HG02885 (cell line): ENCODE measurements around the gene CTDSPL.
"Not testable (repeated sequence)": the region's sequence is repeated elsewhere in the genome, so short reads cannot be mapped to it uniquely, and the experiment has no call there.

Source experiments
- ATAC-seq: cut with Tn5 transposase; IDR thresholded peaks from one replicate; pipeline ENCODE4 v1.9.1; 2021; ENCODE audit warnings: mild to moderate bottlenecking; ENCODE audit not compliant: unreplicated experiment, poor library complexity

Gene CTDSPL

DNA sequence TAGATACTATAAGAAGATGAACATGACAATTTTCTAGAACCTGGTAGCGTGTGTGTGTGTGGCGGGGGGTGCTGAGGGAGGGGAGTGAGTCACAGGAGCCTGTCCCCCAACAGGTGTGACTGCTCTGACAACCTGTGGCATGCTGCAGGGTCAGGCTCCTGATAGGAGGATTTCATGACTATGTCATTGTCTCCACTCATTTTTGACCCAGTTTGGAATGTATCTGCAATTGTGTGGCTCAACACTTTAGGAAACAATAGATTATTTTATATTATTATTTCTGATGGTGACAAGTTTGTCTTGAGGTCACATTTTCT, 119.6 kb downstream of the CTDSPL start:
- no peak for ATAC-seq

DNA sequence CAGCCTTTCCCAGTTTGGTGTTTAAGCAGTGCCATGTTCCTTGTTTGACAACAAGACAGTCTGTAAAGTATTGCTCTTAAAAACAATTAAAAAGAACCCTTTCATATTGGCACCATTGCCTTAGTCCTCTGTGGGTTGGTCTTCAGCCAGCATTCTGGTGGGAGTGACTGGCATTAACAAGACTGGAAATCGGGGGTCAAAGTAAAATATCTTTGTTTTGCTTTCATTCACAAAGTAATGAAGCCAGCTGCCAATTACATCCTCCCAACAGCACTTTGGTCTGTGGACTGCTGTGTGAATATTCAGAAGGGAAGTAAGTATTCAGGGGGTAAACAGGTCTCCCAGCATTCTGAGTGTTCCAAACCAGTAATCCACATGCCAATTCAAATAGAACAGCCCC, 120.7 kb downstream of the CTDSPL start:
- ATAC-seq, result no peak

- ATAC-seq, result no peak
Observed at GRCh38 chr3:37984051-37984450, 122.4 kb downstream of the CTDSPL start.

- no peak for ATAC-seq
Observed at GRCh38 chr3:37984596-37984995, 122.9 kb downstream of the CTDSPL start.

DNA sequence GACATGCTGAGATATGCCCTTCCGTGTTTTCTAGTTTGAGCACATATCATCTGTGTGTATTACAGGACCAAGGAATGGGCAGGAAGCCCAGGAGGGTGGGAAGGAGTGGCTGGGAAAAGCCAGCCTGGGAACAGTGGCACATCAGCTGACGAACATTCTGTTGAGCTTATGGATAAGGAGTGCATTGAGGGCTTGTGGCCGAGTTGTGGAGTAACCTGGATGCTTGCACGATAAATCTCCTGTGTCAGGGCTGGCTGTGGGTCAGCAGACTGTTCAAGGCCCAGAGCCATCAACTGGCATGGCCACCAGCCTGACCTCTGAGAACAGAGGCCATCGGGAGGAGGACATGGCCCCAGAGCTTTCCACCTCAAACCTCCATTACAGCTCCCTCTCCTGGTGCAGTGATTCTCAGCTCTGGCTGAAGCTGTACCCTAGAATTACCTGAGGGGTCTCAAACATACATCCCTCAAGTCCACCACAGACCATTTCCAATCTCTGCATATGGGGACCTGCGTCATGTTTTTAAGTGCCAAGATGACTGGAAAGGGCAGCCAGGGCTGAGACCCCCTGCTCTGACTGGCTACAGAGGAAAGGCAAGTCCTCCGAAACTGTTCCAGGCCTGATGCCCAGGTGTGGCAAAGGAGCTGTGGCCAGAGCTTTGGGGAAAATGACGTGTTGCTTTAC, 124.1 kb downstream of the CTDSPL start:
- no peak for ATAC-seq

GRCh38 chr3:37986479-37987314, 125.0 kb downstream of the CTDSPL start:
- ATAC-seq, result no peak

- ATAC-seq, result no peak
Observed at GRCh38 chr3:37987315-37987697, 125.6 kb downstream of the CTDSPL start.

DNA sequence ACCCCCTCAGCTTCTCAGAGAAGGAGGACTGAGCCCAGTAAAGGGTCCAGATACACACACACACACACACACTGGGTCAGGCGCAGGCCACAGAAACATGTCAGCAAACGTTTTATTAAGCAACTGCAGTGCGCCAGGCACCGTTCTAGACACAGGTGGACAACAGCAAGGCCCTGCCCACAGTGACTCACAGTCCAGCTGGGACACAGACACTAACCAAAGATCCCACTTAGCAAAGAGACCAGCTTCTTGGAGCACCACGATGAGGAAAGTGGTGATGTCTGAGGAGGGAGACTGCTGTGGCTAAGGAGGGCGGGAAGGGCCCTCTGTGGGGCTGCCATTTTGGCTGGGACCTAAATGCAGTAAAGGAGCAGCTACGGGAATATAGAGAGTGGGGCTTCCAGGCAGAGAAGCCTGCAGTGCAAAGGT, 126.1 kb downstream of the CTDSPL start:
- ATAC-seq, result no peak

DNA sequence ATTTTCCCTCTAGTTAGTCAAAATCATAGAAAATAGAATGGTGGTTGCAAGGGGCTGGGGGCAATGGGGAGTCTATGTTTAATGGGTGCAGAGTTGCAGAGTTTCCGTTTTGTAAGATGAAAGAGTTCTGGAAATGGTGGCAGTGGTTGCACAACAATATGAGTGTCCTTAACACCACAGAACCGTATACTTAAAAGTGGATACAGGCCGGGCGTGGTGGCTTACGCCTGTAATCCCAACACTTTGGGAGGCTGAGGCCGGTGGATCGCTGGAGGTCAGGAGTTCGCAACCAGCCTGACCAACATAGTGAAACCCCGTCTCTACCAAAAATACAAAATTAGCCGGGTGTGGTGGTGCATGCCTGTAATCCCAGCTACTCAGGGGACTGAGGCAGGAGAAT, 126.7 kb downstream of the CTDSPL start:
- not testable (repeated sequence) for ATAC-seq

DNA sequence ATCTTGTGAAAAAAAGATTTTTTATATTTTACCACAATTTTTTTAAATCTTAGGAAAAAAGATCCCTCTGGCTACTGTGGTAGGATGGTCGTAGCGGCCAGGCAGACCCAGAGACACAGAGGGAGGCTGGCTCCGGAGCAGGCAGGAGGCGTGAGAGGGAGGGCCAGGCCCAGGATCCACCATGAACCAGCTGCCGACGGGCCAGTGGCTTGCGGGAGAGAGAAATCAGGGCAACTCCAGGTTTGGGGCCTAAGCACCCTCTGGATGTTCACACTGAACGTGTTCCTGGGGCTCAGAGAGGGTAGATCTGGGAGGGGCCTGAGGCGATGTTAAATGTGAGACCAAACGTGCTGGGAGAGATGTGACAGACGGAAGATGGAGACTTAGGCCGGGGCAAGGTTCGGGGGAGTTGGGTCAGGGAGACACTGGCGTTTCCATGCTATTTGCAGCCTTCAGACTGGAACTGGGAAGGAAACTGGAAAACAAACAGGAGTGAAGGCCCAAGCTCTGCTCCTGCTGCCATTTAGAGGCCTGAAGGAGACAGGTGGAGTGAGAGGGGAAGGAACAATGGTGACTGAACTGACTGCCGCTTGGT, 127.3 kb downstream of the CTDSPL start:
- no peak for ATAC-seq

DNA sequence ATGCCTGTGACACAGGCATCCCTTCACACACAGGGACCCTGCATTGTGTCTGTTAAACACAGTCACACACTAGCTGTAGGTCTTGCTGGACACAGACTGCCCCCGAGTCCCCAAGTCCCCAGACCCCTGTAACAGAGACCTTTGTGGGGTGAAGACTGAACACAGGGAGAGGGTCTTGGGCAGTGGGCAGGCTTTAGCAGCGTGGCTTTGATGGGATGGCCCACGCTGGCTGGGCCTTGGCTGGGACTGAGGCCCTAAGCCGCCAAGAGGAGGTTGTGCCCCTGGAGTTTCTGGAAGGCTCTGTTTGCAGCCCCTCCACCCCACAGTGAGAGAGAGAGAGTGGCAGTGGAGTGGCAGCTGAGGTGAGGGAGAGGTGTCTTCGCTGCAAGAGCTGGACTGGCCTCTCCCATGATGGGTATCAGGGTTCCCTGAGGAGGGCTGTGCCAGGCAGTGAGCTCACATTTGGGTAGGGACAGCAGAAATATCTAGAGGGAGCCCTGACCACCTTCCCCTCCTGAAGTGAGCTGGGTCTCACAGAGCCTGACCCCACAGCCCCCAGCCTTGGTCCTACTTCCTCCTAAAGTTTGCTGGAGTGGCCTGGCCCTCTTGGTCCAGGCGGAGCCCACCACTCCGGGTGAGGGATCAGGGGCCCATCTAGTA, 128.3 kb downstream of the CTDSPL start:
- no peak for ATAC-seq

GRCh38 chr3:37990527-37990926, 128.8 kb downstream of the CTDSPL start, which contains the start of gene VILL:
Gene VILL, plus strand, starts transcription at chr3:37990786. Its CDS starts 2,887 bp downstream, at chr3:37993673.
- ATAC-seq, result no peak

DNA sequence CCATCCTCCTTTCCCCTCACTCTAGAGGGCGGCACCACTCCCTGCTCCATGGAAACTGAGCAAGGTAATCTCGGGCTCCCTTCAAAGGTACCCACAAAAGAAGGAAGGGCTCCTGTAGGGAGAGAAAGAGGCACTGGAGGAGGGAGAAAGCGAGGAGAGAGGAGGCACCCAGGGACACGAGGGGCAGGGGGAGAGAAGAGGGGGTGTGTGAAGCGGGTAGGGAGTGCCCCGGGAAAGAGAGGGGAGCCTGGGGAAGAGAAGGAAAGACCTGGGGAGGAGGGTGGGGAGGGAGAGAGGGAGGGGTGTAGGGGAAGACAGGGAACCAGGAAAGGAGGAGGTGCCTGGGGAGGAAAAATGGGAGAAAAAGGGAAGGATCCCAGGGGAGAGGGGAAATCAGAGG, 129.4 kb downstream of the CTDSPL start:
- ATAC-seq, result no peak

- ATAC-seq, result no peak
Observed at GRCh38 chr3:37991823-37992222, 130.1 kb downstream of the CTDSPL start.

DNA sequence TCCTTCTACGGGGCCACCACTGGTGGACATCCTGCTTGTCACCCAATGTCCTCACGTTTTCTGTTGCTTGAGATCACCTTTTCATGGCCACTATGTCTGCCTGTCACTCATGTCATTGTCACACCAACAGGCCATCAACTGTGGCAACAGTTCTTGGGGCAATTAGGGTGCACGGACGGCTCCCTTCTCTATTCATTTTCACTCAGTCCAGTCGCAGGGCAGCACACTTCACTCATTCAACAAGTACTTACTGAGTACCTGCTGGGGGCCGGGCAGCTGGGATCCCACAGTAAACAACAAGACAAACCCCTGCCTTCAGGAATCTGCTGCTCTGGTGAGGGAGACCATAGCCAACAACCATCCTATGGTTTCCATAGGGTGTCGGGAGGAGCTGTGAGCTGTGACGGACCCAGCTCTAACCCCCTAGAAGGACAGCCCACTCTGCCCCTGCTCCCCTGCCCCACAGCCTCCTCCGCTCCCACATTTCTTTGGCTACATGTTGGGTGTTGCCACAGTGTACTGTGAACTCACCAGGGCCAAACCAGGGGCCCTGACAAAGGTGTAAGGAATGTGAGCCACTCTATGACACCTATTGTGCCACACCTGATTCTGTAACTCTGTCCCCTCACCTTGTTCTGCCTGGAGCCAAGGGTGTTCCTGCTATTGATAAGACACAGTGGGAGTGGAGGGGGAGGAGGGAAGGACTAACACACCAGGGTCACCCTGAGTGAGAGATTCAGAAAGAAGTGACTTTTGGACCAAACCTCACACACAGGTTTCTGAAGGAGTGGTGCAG, 130.8 kb downstream of the CTDSPL start:
- ATAC-seq, result no peak

DNA sequence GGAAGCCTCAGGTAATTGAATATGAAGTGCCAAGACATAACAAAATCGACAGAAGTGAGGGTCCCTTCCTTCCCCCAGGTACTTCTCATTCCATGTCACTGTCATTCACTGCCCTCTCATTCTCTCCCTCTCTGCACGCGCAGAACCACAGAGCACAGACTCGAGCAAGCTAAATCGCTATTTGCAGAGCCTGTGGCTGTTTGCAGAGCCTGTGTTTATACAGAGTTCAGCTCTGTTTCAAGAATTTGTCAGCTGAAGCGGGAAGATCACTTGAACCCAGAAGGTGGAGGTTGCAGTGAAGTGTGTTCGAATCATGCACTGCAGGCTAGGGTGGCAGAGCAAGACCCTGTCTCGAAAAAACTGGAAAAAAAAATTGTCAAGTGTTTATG, 131.4 kb downstream of the CTDSPL start:
- ATAC-seq, result no peak

- no peak for ATAC-seq
Observed at GRCh38 chr3:37993460-37993819, 131.8 kb downstream of the CTDSPL start.

DNA sequence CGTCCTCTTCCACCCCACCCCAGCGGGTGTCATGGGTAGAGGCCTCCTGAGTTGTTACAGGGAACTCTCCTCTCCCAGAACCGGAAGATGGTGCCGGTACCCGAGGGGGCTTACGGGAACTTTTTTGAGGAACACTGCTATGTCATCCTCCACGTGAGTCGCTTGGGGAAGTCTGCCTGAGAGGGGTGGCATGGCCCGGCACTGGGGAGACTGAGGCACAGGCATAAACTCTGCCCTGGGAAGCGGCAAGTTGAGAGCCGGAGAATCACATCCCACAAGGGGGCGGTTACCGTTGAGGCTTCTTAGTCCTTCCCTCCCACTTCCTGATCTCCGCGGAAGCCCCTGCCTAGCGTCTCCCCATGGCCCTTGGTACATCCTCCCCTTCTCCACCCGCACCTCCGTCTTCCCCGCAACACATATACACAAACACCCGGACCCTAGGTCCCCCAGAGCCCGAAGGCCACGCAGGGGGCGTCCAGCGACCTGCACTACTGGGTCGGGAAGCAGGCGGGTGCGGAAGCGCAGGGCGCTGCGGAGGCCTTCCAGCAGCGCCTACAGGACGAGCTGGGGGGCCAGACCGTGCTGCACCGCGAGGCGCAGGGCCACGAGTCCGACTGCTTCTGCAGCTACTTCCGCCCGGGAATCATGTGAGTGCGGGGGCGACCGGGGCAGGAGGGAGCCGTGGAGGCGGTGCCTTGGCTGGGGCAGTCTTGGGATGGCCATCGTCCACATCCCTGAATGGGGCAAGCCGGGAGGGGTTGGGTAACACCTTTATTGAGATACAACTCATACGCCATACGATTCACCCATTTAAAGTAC, 132.3 kb downstream of the CTDSPL start:
- ATAC-seq, result peak; percentile 72

DNA sequence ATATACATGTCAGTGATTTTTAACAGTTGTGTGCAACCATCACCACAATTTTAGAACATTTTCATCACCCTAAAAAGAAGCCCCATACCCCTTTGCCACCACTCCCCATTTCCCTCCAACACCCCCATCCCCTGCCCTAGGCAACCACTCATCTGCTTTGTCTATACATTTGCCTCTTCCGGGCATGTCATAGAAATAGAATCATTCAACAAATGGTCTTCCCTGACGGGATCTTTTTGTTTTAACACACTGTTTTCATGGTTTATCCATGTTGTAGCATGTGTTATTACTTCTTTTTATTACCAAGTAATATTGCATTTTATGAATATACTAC, 132.9 kb downstream of the CTDSPL start:
- no peak for ATAC-seq
